Astrocyte (in vitro differentiated cells and primary cell): ENCODE measurements around the gene ACOX3. TPM values are rescaled to one million over a fixed set of nuclear protein-coding genes. Genes with fewer than 3 reads are reported as not detected.

ENCODE experiments used
- DNase-seq: peaks from one replicate; pipeline ENCODE4 v3.0.0-alpha.2; 2010; ENCODE audit warnings: low read depth
- FAIRE-seq: peaks from 2 replicates; lab custom pipeline; 2011; peaks lifted over from hg19 to GRCh38; lab: Jason Lieb, UNC
- H2AFZ ChIP-seq: 2 replicates; pipeline ENCODE4 v1.6.0; 2012; ENCODE audit warnings: low read depth, low read length, inconsistent platforms
- H3K27ac ChIP-seq: 2 replicates; pipeline ENCODE4 v1.5.1; 2011; ENCODE audit warnings: low read depth, low read length, inconsistent platforms
- H3K27me3 ChIP-seq: 2 replicates; pipeline ENCODE4 v1.6.0; 2011; ENCODE audit warnings: low read length, inconsistent platforms; ENCODE audit not compliant: insufficient read depth
- H3K36me3 ChIP-seq: 2 replicates; pipeline ENCODE4 v1.5.1; 2011; ENCODE audit warnings: low read length, inconsistent platforms; ENCODE audit not compliant: insufficient read depth
- H3K4me1 ChIP-seq: 2 replicates; pipeline ENCODE4 v1.5.1; 2011; ENCODE audit warnings: low read length, inconsistent platforms; ENCODE audit not compliant: insufficient read depth
- H3K4me2 ChIP-seq: 2 replicates; pipeline ENCODE4 v1.6.0; 2012; ENCODE audit warnings: low read length, inconsistent platforms
- H3K4me3 ChIP-seq: 2 replicates; pipeline ENCODE4 v1.5.1; 2011; ENCODE audit warnings: low read depth, mild to moderate bottlenecking, low read length, inconsistent platforms; ENCODE audit not compliant: insufficient read depth
- H3K79me2 ChIP-seq: 2 replicates; pipeline ENCODE4 v1.6.0; 2012; ENCODE audit warnings: mild to moderate bottlenecking, low read length, inconsistent platforms; ENCODE audit not compliant: insufficient read depth
- H3K9ac ChIP-seq: 2 replicates; pipeline ENCODE4 v1.6.0; 2012; ENCODE audit warnings: mild to moderate bottlenecking, low read length, inconsistent platforms
- H3K9me3 ChIP-seq: 2 replicates; pipeline ENCODE4 v1.5.1; 2012; ENCODE audit warnings: low read depth, mild to moderate bottlenecking, low read length, inconsistent platforms; ENCODE audit not compliant: insufficient read depth
- H4K20me1 ChIP-seq: 2 replicates; pipeline ENCODE4 v1.6.0; 2012; ENCODE audit warnings: low read length, inconsistent platforms; ENCODE audit not compliant: insufficient read depth
- H3K27ac Mint-ChIP-seq: one replicate; pipeline ENCODE4 v1.8.0; 2021; ENCODE audit warnings: mild to moderate bottlenecking, mixed read lengths; ENCODE audit not compliant: unreplicated experiment
- H3K27me3 Mint-ChIP-seq: one replicate; pipeline ENCODE4 v1.8.0; 2021; ENCODE audit warnings: low read depth, mixed read lengths; ENCODE audit not compliant: unreplicated experiment
- H3K36me3 Mint-ChIP-seq: one replicate; pipeline ENCODE4 v1.8.0; 2021; ENCODE audit warnings: low read depth, mixed read lengths; ENCODE audit not compliant: unreplicated experiment
- H3K4me1 Mint-ChIP-seq: one replicate; pipeline ENCODE4 v1.8.0; 2021; ENCODE audit warnings: low read depth, mixed read lengths; ENCODE audit not compliant: unreplicated experiment
- H3K4me3 Mint-ChIP-seq: one replicate; pipeline ENCODE4 v1.8.0; 2021; ENCODE audit warnings: mild to moderate bottlenecking, moderate library complexity, mixed read lengths; ENCODE audit not compliant: unreplicated experiment
- H3K9me3 Mint-ChIP-seq: one replicate; pipeline ENCODE4 v1.8.0; 2021; ENCODE audit warnings: mild to moderate bottlenecking, mixed read lengths; ENCODE audit not compliant: unreplicated experiment
- CTCF ChIP-seq: IDR thresholded peaks from 2 replicates; pipeline ENCODE4 v1.5.1; 2011; ENCODE audit warnings: low read depth, mild to moderate bottlenecking, inconsistent platforms, low read length, moderate library complexity; ENCODE audit not compliant: insufficient read depth
- EZH2 ChIP-seq: IDR thresholded peaks from 2 replicates; pipeline ENCODE4 v1.6.1; 2012; ENCODE audit warnings: mild to moderate bottlenecking, low read length, inconsistent platforms; ENCODE audit not compliant: insufficient read depth
- total RNA-seq: library from RNA; stranded (reverse); gene quantifications from 2 replicates; pipeline ENCODE4 v1.2.1, GENCODE V29; 2021

ACOX3 gene
- total RNA-seq, 1 donor from 2014 or later: 45.6 TPM

- Histone ChIP-seq H4K20me1 (peaks cover 42% of the 10 kb centered on the region), H3K4me3 (no peak overlapping the region), H3K4me2 (peak overlapping the region; percentile 89), H3K9ac (no peak overlapping the region), H3K27ac (no peak overlapping the region), H3K9me3 (no peaks in the 10 kb centered on the region), H2AFZ (no peak overlapping the region), H3K4me1 (peaks cover 23% of the 10 kb centered on the region), H3K27me3 (no peaks in the 10 kb centered on the region), H3K79me2 (peaks cover 93% of the 10 kb centered on the region), H3K36me3 (no peaks in the 10 kb centered on the region)
- peaks cover 4% of the 10 kb centered on the region for H3K36me3 Mint-ChIP-seq
- no peak for FAIRE-seq
- H3K9me3 Mint-ChIP-seq: no peaks in the 10 kb centered on the region
- no peaks in the 10 kb centered on the region for H3K27me3 Mint-ChIP-seq
- peaks cover 38% of the 10 kb centered on the region for H3K4me1 Mint-ChIP-seq
- peak overlapping the region; percentile 91 for H3K4me3 Mint-ChIP-seq
- no peak for TF ChIP-seq EZH2
- no peak for TF ChIP-seq CTCF
- no peak overlapping the region for H3K27ac Mint-ChIP-seq
- DNase-seq: no peak
These were observed 2.3 kb upstream of the ACOX3 start for GRCh38 chr4:8442596-8443358.

GRCh38 chr4:8441499-8442091 is 1.1 kb upstream of the ACOX3 start:
- no peaks in the 10 kb centered on the region for H3K27me3 Mint-ChIP-seq
- FAIRE-seq: no peak

More at GRCh38 chr4:8441499-8442091, 1.1 kb upstream of the ACOX3 start:
- peaks cover 4% of the 10 kb centered on the region for H3K36me3 Mint-ChIP-seq
- Histone ChIP-seq H3K4me1 (peaks cover 23% of the 10 kb centered on the region), H3K4me2 (peak overlapping the region; percentile 89), H3K9ac (peak overlapping the region; percentile 91), H4K20me1 (peaks cover 36% of the 10 kb centered on the region), H2AFZ (no peak overlapping the region), H3K36me3 (no peaks in the 10 kb centered on the region), H3K4me3 (peak overlapping the region; percentile 88), H3K79me2 (peaks cover 84% of the 10 kb centered on the region), H3K9me3 (no peaks in the 10 kb centered on the region), H3K27me3 (no peaks in the 10 kb centered on the region), H3K27ac (no peak overlapping the region)
- no peak for DNase-seq
- H3K4me1 Mint-ChIP-seq: peaks cover 44% of the 10 kb centered on the region
- peak overlapping the region; percentile 91 for H3K4me3 Mint-ChIP-seq
- H3K9me3 Mint-ChIP-seq: no peaks in the 10 kb centered on the region
- TF ChIP-seq CTCF: no peak
- TF ChIP-seq EZH2: no peak
- peak overlapping the region; percentile 16 for H3K27ac Mint-ChIP-seq
